Ishikawa (cell line): ENCODE results near the gene SPSB3.

Source experiments
- CREB1 ChIP-seq: IDR thresholded peaks from 2 replicates; pipeline ENCODE4 v1.6.1; 2012; ENCODE audit warnings: low read depth
- TAF1 ChIP-seq: IDR thresholded peaks from 2 replicates; pipeline ENCODE4 v1.6.1; 2012; ENCODE audit warnings: low read depth, mild to moderate bottlenecking
- YY1 ChIP-seq: IDR thresholded peaks from 2 replicates; pipeline ENCODE4 v1.6.1; 2012; ENCODE audit warnings: low read depth
- TF ChIP-seq, protein P1 (sequence below): IDR thresholded peaks from 2 replicates; pipeline ENCODE4 v1.6.1; 2012; ENCODE audit warnings: low read depth, mild to moderate bottlenecking
- TF ChIP-seq, protein P2 (sequence below): IDR thresholded peaks from 2 replicates; pipeline ENCODE4 v1.6.1; 2012

DNA sequence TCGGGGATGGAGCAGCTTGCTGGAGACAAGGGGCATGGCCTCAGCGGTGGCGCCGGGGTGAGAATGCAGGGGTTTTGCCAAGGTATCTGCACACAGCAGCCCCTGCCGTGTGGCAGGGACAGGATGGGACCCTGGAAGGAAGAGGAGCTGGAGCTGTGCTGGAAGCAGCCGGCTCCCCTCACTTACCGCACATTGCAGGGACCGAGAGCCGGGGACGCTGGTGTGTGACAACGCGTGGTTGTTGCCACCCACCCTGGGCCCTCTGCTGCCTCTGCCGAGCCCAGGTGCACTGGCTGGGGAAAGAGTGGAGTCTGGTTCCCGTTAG lies 3.4 kb upstream of the SPSB3 start:
- no peak for TF ChIP-seq TAF1
- TF ChIP-seq, protein P1, sequence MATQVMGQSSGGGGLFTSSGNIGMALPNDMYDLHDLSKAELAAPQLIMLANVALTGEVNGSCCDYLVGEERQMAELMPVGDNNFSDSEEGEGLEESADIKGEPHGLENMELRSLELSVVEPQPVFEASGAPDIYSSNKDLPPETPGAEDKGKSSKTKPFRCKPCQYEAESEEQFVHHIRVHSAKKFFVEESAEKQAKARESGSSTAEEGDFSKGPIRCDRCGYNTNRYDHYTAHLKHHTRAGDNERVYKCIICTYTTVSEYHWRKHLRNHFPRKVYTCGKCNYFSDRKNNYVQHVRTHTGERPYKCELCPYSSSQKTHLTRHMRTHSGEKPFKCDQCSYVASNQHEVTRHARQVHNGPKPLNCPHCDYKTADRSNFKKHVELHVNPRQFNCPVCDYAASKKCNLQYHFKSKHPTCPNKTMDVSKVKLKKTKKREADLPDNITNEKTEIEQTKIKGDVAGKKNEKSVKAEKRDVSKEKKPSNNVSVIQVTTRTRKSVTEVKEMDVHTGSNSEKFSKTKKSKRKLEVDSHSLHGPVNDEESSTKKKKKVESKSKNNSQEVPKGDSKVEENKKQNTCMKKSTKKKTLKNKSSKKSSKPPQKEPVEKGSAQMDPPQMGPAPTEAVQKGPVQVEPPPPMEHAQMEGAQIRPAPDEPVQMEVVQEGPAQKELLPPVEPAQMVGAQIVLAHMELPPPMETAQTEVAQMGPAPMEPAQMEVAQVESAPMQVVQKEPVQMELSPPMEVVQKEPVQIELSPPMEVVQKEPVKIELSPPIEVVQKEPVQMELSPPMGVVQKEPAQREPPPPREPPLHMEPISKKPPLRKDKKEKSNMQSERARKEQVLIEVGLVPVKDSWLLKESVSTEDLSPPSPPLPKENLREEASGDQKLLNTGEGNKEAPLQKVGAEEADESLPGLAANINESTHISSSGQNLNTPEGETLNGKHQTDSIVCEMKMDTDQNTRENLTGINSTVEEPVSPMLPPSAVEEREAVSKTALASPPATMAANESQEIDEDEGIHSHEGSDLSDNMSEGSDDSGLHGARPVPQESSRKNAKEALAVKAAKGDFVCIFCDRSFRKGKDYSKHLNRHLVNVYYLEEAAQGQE, result no peak
- TF ChIP-seq CREB1, result no peak
- TF ChIP-seq, protein P2, sequence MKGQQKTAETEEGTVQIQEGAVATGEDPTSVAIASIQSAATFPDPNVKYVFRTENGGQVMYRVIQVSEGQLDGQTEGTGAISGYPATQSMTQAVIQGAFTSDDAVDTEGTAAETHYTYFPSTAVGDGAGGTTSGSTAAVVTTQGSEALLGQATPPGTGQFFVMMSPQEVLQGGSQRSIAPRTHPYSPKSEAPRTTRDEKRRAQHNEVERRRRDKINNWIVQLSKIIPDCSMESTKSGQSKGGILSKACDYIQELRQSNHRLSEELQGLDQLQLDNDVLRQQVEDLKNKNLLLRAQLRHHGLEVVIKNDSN, result no peak
- TF ChIP-seq YY1, result no peak
